ENCODE data around the gene PSAPL1. TPM values are rescaled to one million over a fixed set of nuclear protein-coding genes. Genes with fewer than 3 reads are reported as not detected.

Gene PSAPL1
- polyA plus RNA-seq, 3 donors = 0.04 TPM; not detected in 2

DNA sequence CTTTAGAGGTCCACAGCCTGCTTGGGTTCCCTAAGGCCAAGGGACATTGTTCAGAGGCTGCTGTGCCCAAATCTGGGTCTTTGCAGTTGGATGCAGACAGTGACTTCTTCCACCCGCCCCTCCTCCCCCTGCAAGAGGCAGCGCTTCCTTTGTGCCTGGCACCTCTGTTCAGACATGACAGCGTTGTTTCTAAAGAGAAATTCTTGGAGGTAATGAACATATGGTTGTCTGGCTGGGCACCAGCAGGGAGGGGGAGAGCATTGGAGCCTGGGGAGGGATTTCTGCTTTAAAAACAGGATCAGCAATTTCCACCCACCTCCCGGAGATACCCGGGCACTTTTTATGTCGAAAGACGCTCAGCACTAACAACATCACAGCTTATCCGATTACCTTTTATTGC, 51.5 kb downstream of the PSAPL1 start:
- DNase-seq = no peak

DNA sequence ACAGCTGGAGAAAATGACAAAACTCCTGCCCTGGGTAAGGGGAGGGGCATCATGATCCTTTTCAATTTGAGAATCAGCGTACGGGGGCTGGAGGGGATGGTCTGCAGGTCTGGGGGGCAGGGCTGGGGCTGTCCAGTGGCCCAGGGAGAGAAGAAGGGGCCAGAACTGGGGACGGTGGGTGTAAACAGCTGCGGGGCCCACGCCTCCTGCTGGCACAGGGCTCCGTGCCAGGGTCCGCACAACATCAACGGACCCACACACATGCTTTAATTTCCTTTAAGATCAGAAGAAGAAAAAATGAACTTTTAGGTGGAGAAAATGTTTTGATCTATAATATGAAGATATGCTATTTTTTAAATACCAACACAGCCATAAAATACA, 52.1 kb downstream of the PSAPL1 start:
- no peak for DNase-seq

DNA sequence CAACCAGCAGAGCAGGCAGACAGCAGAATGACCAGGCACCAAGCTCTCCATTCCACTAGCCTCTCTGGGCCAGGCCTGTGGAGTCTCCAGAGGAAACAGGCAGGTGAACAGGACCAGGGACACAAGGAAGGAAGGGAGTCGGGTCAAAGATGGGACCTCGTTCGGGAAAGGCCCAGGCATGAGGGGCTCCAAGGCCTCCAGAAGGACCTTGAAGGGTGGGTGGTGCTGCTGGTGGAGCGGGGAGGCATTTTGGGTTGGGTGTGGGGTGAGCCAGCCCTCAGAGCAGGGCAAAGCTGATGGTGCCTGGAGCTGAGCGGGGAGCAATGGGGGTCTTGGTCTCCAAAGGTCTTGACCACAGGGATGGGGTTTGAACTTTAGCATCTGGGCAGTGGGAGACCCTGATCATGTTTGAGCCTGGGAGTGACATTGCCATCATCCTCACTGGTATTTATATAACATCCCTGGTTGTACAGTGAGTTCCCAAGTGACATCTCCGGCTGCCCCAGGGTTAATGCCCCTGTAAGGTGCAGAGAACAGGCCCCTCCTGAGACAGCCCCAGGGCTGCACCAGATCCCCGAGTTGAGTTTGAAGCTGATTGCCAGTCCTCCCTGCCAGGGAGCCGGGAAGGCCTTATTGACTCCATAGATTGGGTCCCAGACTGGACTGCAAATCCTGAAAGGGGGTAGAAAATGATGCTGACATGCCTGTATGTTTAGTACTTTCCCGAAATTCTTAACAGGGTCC, 52.7 kb downstream of the PSAPL1 start:
- no peak for DNase-seq

DNA sequence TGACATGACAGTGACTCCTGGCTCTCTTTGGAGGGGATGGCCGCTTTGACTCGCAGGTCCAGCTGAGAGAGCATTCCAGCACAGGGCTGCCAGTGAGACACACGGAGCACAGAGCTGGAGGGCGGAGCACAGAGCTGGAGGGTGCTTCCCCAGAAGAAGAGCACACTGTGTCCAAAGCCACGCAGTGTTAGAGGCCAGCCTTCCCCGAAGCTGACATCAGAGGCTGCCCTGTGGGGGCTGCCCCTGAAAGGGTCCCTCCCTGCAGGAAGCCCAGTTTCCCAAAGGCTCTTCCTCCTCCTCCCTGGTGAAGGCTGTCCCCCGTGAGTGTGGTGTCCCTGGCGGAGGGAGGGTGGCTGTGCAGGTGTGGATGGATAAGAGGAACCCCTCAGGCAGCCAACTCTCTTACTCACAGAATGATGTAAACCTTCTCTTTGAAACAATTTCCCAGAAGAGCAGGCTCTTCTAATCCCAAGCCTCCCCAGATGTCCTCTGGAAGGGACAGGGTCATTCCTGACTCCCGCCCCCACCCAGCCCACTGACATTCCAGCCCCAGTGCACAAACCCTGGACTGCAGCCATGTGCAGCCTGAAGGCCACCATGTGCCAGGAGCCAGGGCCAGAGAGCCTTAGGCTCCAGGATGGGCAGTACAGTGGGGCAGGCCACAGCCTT, 53.4 kb downstream of the PSAPL1 start:
- no peak for DNase-seq

Other genes with a start within 250 kb of the PSAPL1 start
- gene SORCS2, start 242.4 kb downstream of the PSAPL1 start, polyA plus RNA-seq (ENCODE audit: insufficient read length in 3 of 3) = 10 to 100 TPM in 2 of 3 donors, 1 to 10 TPM in 1; 5.2 to 11.7 (median 11.1) TPM